ENCODE data around the gene PAFAH1B1. TPM values are rescaled to one million over a fixed set of nuclear protein-coding genes. Genes with fewer than 3 reads are reported as not detected.

Gene PAFAH1B1
- total RNA-seq, 4 donors from 2014 or later = 99.2 to 106 (median 105) TPM

- peak overlapping the region in 2 of 4 donors; percentile 35 to 94 for H3K27ac ChIP-seq
- no peaks in the 10 kb centered on the region for H3K27me3 ChIP-seq
- TF ChIP-seq CTCF (IDR thresholded peaks at IDR 0.05 in 4 of 5, conservative IDR thresholded peaks at IDR 0.05 in 1 of 5) (no peak), POLR2A (IDR thresholded peaks at IDR 0.05) (no peak)
- in situ Hi-C loops (cut with MboI; ENCODE audit: low sequenced_read_pairs in 4 of 4) = no loop called here
- peaks cover 5 to 52% of the 10 kb centered on the region in 2 donors for H3K36me3 ChIP-seq
- no peak for DNase-seq
- no peak for ATAC-seq
- H3K4me1 ChIP-seq = peaks cover 30 to 32% of the 10 kb centered on the region in 2 donors
- no peaks in the 10 kb centered on the region for H3K9me3 ChIP-seq
- no peak overlapping the region for H3K4me3 ChIP-seq
- intact Hi-C loops (cut with DNase I; ENCODE audit: low total_unique reads) = no loop called here
Observed at GRCh38 chr17:2683912-2684311, 90.5 kb downstream of the PAFAH1B1 start.

GRCh38 chr17:2684549-2684948, 91.1 kb downstream of the PAFAH1B1 start:
- ATAC-seq = no peak
- Histone ChIP-seq H3K27me3 (no peaks in the 10 kb centered on the region), H3K4me3 (no peak overlapping the region), H3K4me1 (peaks cover 37 to 38% of the 10 kb centered on the region in 2 donors), H3K36me3 (peaks cover 5 to 49% of the 10 kb centered on the region in 2 donors), H3K27ac (peak overlapping the region in 2 of 4 donors; percentile 35 to 94), H3K9me3 (no peaks in the 10 kb centered on the region)
- TF ChIP-seq POLR2A (IDR thresholded peaks at IDR 0.05) (no peak), CTCF (IDR thresholded peaks at IDR 0.05 in 4 of 5, conservative IDR thresholded peaks at IDR 0.05 in 1 of 5) (no peak)
- intact Hi-C loops (cut with DNase I; ENCODE audit: low total_unique reads) = no loop called here
- DNase-seq = no peak
- in situ Hi-C loops (cut with MboI; ENCODE audit: low sequenced_read_pairs in 4 of 4) = no loop called here

GRCh38 chr17:2685696-2686095, 92.2 kb downstream of the PAFAH1B1 start:
- no peak overlapping the region for H3K4me3 ChIP-seq
- H3K4me1 ChIP-seq = peaks cover 38 to 41% of the 10 kb centered on the region in 2 donors
- peak overlapping the region; percentile 82 to 94 (median 90) for H3K27ac ChIP-seq
- TF ChIP-seq CTCF (IDR thresholded peaks at IDR 0.05 in 4 of 5, conservative IDR thresholded peaks at IDR 0.05 in 1 of 5) = no peak
- TF ChIP-seq POLR2A (IDR thresholded peaks at IDR 0.05) = no peak
- in situ Hi-C loops (cut with MboI; ENCODE audit: low sequenced_read_pairs in 4 of 4) (no loop called here), intact Hi-C loops (cut with DNase I; ENCODE audit: low total_unique reads) (loop anchor here (2.0 to 5.0 kb wide), 2 partner anchors 25 to 93 kb away; partner anchors contain the start of genes CLUH and PAFAH1B1)
- no peaks in the 10 kb centered on the region for H3K9me3 ChIP-seq
- no peaks in the 10 kb centered on the region for H3K27me3 ChIP-seq
- H3K36me3 ChIP-seq = peaks cover under 1 to 47% of the 10 kb centered on the region in 2 donors
- no peak for DNase-seq
- ATAC-seq = no peak

GRCh38 chr17:2687074-2687418, 93.6 kb downstream of the PAFAH1B1 start:
- intact Hi-C loops (cut with DNase I; ENCODE audit: low total_unique reads) = loop anchor here (2.0 to 5.0 kb wide), 2 partner anchors 24 to 95 kb away; partner anchors contain the start of genes CLUH and PAFAH1B1
- peaks cover 38 to 41% of the 10 kb centered on the region in 2 donors for H3K4me1 ChIP-seq

More at GRCh38 chr17:2687074-2687418, 93.6 kb downstream of the PAFAH1B1 start:
- Histone ChIP-seq H3K27ac (peak overlapping the region; percentile 82 to 94 (median 90)), H3K27me3 (no peaks in the 10 kb centered on the region), H3K4me3 (no peak overlapping the region), H3K36me3 (peaks cover 0 to 45% of the 10 kb centered on the region in 2 donors), H3K9me3 (no peaks in the 10 kb centered on the region)
- no peak for DNase-seq
- TF ChIP-seq POLR2A (IDR thresholded peaks at IDR 0.05) = no peak
- no peak for TF ChIP-seq CTCF (IDR thresholded peaks at IDR 0.05 in 4 of 5, conservative IDR thresholded peaks at IDR 0.05 in 1 of 5)
- in situ Hi-C loops (cut with MboI; ENCODE audit: low sequenced_read_pairs in 4 of 4) = no loop called here
- no peak for ATAC-seq
